ENCODE measurements around the gene ERC2. TPM values are rescaled to one million over a fixed set of nuclear protein-coding genes. Genes with fewer than 3 reads are reported as not detected.

Gene ERC2
- total and polyA plus RNA-seq, 7 experiments from 2014 or later: not detected

- Histone ChIP-seq H3K36me3 (ENCODE audit: control insufficient read depth in 2 of 3, insufficient read depth in 3 of 3, low read length in 3 of 3) (no peaks in the 10 kb centered on the region), H3K4me3 (ENCODE audit: low read length) (no peak overlapping the region), H3K9me3 (ENCODE audit: control insufficient read depth in 2 of 3, low read length in 3 of 3) (no peaks in the 10 kb centered on the region), H3K27me3 (ENCODE audit: control insufficient read depth in 2 of 2, insufficient read depth in 2 of 2, low read length in 2 of 2) (no peaks in the 10 kb centered on the region), H3K27ac (ENCODE audit: low read depth, low read length) (no peak overlapping the region), H3K4me1 (ENCODE audit: control insufficient read depth in 2 of 2, insufficient read depth in 2 of 2, low read length in 2 of 2) (no peaks in the 10 kb centered on the region)
- CTCF ChIA-PET: no interaction called here
- H3K4me3 Mint-ChIP-seq: no peak overlapping the region
- H3K9me3 Mint-ChIP-seq: peaks cover 0 to 5% (median 0%) of the 10 kb centered on the region in 11 donors
- no peaks in the 10 kb centered on the region for H3K36me3 Mint-ChIP-seq
- POLR2A ChIA-PET: no interaction called here
- H3K4me1 Mint-ChIP-seq: no peaks in the 10 kb centered on the region
- DNase-seq (no peak), ATAC-seq (no peak)
- intact Hi-C loops (cut with micrococcal nuclease): no loop called here
- H3K27ac Mint-ChIP-seq: no peak overlapping the region
- peaks cover 0 to 7% (median 0%) of the 10 kb centered on the region in 5 donors for H3K27me3 Mint-ChIP-seq
These were observed 781.6 kb downstream of the ERC2 start for GRCh38 chr3:55686426-55687254.

- peaks cover 0 to 6% (median 0%) of the 10 kb centered on the region in 5 donors for H3K27me3 Mint-ChIP-seq
- peaks cover 0 to 11% (median 0%) of the 10 kb centered on the region in 11 donors for H3K9me3 Mint-ChIP-seq
- intact Hi-C loops (cut with micrococcal nuclease): no loop called here
- Histone ChIP-seq H3K27me3 (ENCODE audit: control insufficient read depth in 2 of 2, insufficient read depth in 2 of 2, low read length in 2 of 2) (no peaks in the 10 kb centered on the region), H3K9me3 (ENCODE audit: control insufficient read depth in 2 of 3, low read length in 3 of 3) (no peaks in the 10 kb centered on the region), H3K4me3 (ENCODE audit: low read length) (no peak overlapping the region), H3K36me3 (ENCODE audit: control insufficient read depth in 2 of 3, insufficient read depth in 3 of 3, low read length in 3 of 3) (no peaks in the 10 kb centered on the region), H3K4me1 (ENCODE audit: control insufficient read depth in 2 of 2, insufficient read depth in 2 of 2, low read length in 2 of 2) (no peaks in the 10 kb centered on the region), H3K27ac (ENCODE audit: low read depth, low read length) (no peak overlapping the region)
- H3K36me3 Mint-ChIP-seq: no peaks in the 10 kb centered on the region
- ATAC-seq: no peak
- DNase-seq: no peak
- ChIA-PET CTCF (no interaction called here), POLR2A (no interaction called here)
- no peaks in the 10 kb centered on the region for H3K4me1 Mint-ChIP-seq
- no peak overlapping the region for H3K27ac Mint-ChIP-seq
- no peak overlapping the region for H3K4me3 Mint-ChIP-seq
These were observed 784.5 kb downstream of the ERC2 start for GRCh38 chr3:55683666-55684270.

GRCh38 chr3:55682461-55682860, 785.8 kb downstream of the ERC2 start:
- peaks cover 0 to 10% (median 0%) of the 10 kb centered on the region in 5 donors for H3K27me3 Mint-ChIP-seq
- peaks cover 0 to 14% (median 0%) of the 10 kb centered on the region in 11 donors for H3K9me3 Mint-ChIP-seq
- Histone ChIP-seq H3K27me3 (ENCODE audit: control insufficient read depth in 2 of 2, insufficient read depth in 2 of 2, low read length in 2 of 2) (no peaks in the 10 kb centered on the region), H3K4me3 (ENCODE audit: low read length) (no peak overlapping the region), H3K27ac (ENCODE audit: low read depth, low read length) (no peak overlapping the region), H3K9me3 (ENCODE audit: control insufficient read depth in 2 of 3, low read length in 3 of 3) (no peaks in the 10 kb centered on the region), H3K36me3 (ENCODE audit: control insufficient read depth in 2 of 3, insufficient read depth in 3 of 3, low read length in 3 of 3) (no peaks in the 10 kb centered on the region), H3K4me1 (ENCODE audit: control insufficient read depth in 2 of 2, insufficient read depth in 2 of 2, low read length in 2 of 2) (no peaks in the 10 kb centered on the region)
- ChIA-PET CTCF (no interaction called here), POLR2A (no interaction called here)
- no peak overlapping the region for H3K4me3 Mint-ChIP-seq
- H3K27ac Mint-ChIP-seq: no peak overlapping the region
- no peaks in the 10 kb centered on the region for H3K4me1 Mint-ChIP-seq
- ATAC-seq: no peak
- intact Hi-C loops (cut with micrococcal nuclease): no loop called here
- H3K36me3 Mint-ChIP-seq: no peaks in the 10 kb centered on the region
- no peak for DNase-seq

GRCh38 chr3:55678546-55679216, 789.6 kb downstream of the ERC2 start:
- no peak overlapping the region for H3K4me3 Mint-ChIP-seq
- intact Hi-C loops (cut with micrococcal nuclease): no loop called here
- Histone ChIP-seq H3K9me3 (ENCODE audit: control insufficient read depth in 2 of 3, low read length in 3 of 3) (no peaks in the 10 kb centered on the region), H3K4me3 (ENCODE audit: low read length) (no peak overlapping the region), H3K4me1 (ENCODE audit: control insufficient read depth in 2 of 2, insufficient read depth in 2 of 2, low read length in 2 of 2) (no peaks in the 10 kb centered on the region), H3K27ac (ENCODE audit: low read depth, low read length) (no peak overlapping the region), H3K36me3 (ENCODE audit: control insufficient read depth in 2 of 3, insufficient read depth in 3 of 3, low read length in 3 of 3) (no peaks in the 10 kb centered on the region), H3K27me3 (ENCODE audit: control insufficient read depth in 2 of 2, insufficient read depth in 2 of 2, low read length in 2 of 2) (no peaks in the 10 kb centered on the region)
- POLR2A ChIA-PET: no interaction called here
- H3K27me3 Mint-ChIP-seq: peaks cover 0 to 10% (median 0%) of the 10 kb centered on the region in 5 donors
- H3K9me3 Mint-ChIP-seq: peaks cover 0 to 14% (median 0%) of the 10 kb centered on the region in 11 donors
- H3K4me1 Mint-ChIP-seq: no peaks in the 10 kb centered on the region
- no peak overlapping the region for H3K27ac Mint-ChIP-seq
- no peaks in the 10 kb centered on the region for H3K36me3 Mint-ChIP-seq
- no peak for DNase-seq
- CTCF ChIA-PET: no interaction called here
- no peak for ATAC-seq

GRCh38 chr3:55676643-55677042, 791.6 kb downstream of the ERC2 start:
- no peak overlapping the region for H3K4me3 ChIP-seq (ENCODE audit: low read length)
- POLR2A ChIA-PET: no interaction called here
- no peaks in the 10 kb centered on the region for H3K36me3 ChIP-seq (ENCODE audit: control insufficient read depth in 2 of 3, insufficient read depth in 3 of 3, low read length in 3 of 3)
- H3K36me3 Mint-ChIP-seq: no peaks in the 10 kb centered on the region
- H3K9me3 Mint-ChIP-seq: peaks cover 0 to 14% (median 0%) of the 10 kb centered on the region in 11 donors
- H3K4me3 Mint-ChIP-seq: no peak overlapping the region
- peaks cover 0 to 10% (median 0%) of the 10 kb centered on the region in 5 donors for H3K27me3 Mint-ChIP-seq
- no peak overlapping the region for H3K27ac Mint-ChIP-seq
- ATAC-seq (no peak), DNase-seq (no peak)
- intact Hi-C loops (cut with micrococcal nuclease): no loop called here
- H3K4me1 Mint-ChIP-seq: no peaks in the 10 kb centered on the region
- no peaks in the 10 kb centered on the region for H3K27me3 ChIP-seq (ENCODE audit: control insufficient read depth in 2 of 2, insufficient read depth in 2 of 2, low read length in 2 of 2)
- H3K27ac ChIP-seq (ENCODE audit: low read depth, low read length): no peak overlapping the region
- CTCF ChIA-PET: no interaction called here
- H3K9me3 ChIP-seq (ENCODE audit: control insufficient read depth in 2 of 3, low read length in 3 of 3): no peaks in the 10 kb centered on the region
- H3K4me1 ChIP-seq (ENCODE audit: control insufficient read depth in 2 of 2, insufficient read depth in 2 of 2, low read length in 2 of 2): no peaks in the 10 kb centered on the region

- ChIA-PET CTCF (no interaction called here), POLR2A (no interaction called here)
- H3K36me3 Mint-ChIP-seq: no peaks in the 10 kb centered on the region
- no peak overlapping the region for H3K27ac Mint-ChIP-seq
- no peaks in the 10 kb centered on the region for H3K36me3 ChIP-seq (ENCODE audit: control insufficient read depth in 2 of 3, insufficient read depth in 3 of 3, low read length in 3 of 3)
- DNase-seq (no peak), ATAC-seq (no peak)
- no peaks in the 10 kb centered on the region for H3K4me1 Mint-ChIP-seq
- no peaks in the 10 kb centered on the region for H3K4me1 ChIP-seq (ENCODE audit: control insufficient read depth in 2 of 2, insufficient read depth in 2 of 2, low read length in 2 of 2)
- no peaks in the 10 kb centered on the region for H3K9me3 ChIP-seq (ENCODE audit: control insufficient read depth in 2 of 3, low read length in 3 of 3)
- H3K27me3 Mint-ChIP-seq: peaks cover 0 to 10% (median 0%) of the 10 kb centered on the region in 5 donors
- H3K27me3 ChIP-seq (ENCODE audit: control insufficient read depth in 2 of 2, insufficient read depth in 2 of 2, low read length in 2 of 2): no peaks in the 10 kb centered on the region
- H3K4me3 Mint-ChIP-seq: no peak overlapping the region
- H3K4me3 ChIP-seq (ENCODE audit: low read length): no peak overlapping the region
- peaks cover 0 to 13% (median 0%) of the 10 kb centered on the region in 11 donors for H3K9me3 Mint-ChIP-seq
- intact Hi-C loops (cut with micrococcal nuclease): no loop called here
- no peak overlapping the region for H3K27ac ChIP-seq (ENCODE audit: low read depth, low read length)
These were observed 792.8 kb downstream of the ERC2 start for GRCh38 chr3:55675478-55675877.
